Breast epithelium (tissue), 3 donors: ENCODE data around the gene TIGD2.

Source experiments
- POLR2A ChIP-seq: fragments of 450-650 bp; IDR thresholded peaks from one replicate; pipeline ENCODE4 v1.6.1; 2016; ENCODE audit warnings: antibody characterized with exemption, mild to moderate bottlenecking, moderate library complexity
- POLR2AphosphoS5 ChIP-seq, 3 donors: sonication (generic); formaldehyde crosslinking; IDR thresholded peaks; one replicate each; pipeline ENCODE4 v1.6.1; 2017; ENCODE audit warnings: antibody characterized with exemption in 3 of 3
- TF ChIP-seq, protein P1 (sequence below), 3 donors: fragments of 450-650 bp; IDR thresholded peaks; one replicate each; pipeline ENCODE4 v1.5.1; 2016 to 2017; ENCODE audit warnings: antibody characterized with exemption in 3 of 3, mild to moderate bottlenecking in 3 of 3, moderate library complexity in 3 of 3

DNA sequence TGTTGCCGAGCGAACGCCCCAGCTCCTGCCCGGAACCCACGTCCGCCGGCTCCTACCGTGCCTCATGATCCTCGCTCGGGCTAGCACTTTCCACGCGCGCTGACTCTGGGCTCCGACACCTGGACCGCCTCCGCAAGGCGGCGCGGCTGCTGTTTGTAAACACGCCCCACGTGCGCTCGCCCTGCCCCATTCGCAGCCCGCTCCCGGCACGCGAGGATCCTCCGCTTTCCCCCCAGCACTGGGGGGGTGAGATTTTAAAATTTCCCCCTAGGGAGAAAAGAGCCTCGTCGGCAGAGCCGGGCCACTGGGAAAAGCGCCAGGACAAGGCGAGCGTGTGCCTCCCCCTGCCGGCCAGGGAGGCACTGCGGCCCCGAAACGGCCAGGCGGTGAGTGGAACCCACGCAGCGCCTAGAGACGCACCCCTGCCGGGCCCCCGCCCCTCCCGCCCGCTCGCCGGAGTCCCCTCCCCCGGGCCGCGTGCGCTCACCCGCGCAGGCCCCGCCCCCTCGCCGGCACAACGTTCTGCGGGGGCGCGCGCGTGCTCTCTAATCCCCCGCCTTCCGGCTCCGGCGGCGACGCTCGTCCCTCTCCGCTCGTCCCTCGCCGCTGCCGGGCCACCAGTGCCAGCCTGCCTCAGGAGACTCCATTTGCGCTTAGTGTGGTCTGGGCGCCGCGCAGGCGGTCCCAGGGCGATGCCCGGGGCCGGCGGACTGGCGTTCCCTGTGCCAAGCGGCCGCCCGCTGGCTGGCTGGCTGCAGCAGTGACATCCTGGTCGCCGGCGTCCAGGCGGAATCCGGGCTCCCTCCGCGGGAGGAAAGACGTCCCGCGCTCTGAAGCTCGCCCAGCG lies at the start of gene TIGD2:
- TF ChIP-seq, protein P1, sequence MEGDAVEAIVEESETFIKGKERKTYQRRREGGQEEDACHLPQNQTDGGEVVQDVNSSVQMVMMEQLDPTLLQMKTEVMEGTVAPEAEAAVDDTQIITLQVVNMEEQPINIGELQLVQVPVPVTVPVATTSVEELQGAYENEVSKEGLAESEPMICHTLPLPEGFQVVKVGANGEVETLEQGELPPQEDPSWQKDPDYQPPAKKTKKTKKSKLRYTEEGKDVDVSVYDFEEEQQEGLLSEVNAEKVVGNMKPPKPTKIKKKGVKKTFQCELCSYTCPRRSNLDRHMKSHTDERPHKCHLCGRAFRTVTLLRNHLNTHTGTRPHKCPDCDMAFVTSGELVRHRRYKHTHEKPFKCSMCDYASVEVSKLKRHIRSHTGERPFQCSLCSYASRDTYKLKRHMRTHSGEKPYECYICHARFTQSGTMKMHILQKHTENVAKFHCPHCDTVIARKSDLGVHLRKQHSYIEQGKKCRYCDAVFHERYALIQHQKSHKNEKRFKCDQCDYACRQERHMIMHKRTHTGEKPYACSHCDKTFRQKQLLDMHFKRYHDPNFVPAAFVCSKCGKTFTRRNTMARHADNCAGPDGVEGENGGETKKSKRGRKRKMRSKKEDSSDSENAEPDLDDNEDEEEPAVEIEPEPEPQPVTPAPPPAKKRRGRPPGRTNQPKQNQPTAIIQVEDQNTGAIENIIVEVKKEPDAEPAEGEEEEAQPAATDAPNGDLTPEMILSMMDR (IDR thresholded peaks at IDR 0.05) = peak; percentile 71 to 85 (median 82)
- TF ChIP-seq POLR2AphosphoS5 (IDR thresholded peaks at IDR 0.05) (peak; percentile 29 to 93 (median 71)), POLR2A (peak; percentile 61)
